ENCODE measurements around the gene ANKRD61.
"Not testable (repeated sequence)": the region's sequence is repeated elsewhere in the genome, so short reads cannot be mapped to it uniquely, and the experiment has no call there.

Gene ANKRD61

DNA sequence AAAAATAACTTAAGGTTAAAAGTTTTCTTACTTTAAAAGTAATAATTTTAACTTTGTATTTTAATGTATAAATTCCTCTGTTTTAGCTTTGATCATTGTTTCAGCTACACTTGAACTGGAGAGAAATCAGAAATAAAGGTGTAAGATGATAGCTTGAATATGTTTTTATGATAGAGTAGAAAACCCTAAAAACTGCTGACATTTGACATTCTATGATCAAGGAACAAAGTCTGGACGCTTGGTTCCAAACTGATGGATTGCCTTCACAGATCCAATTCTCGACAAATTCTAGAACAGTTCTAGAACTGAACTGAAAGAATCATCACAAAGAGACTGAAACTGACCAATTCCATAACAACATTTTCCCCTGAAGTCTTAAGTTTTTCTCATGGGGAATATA, at the start of gene ANKRD61:
Gene ANKRD61, plus strand, starts transcription at position 389 of the 400 bp plus-strand sequence. Its CDS starts 0 bp downstream, at position 389.
- no peak for DNase-seq

- DNase-seq: not testable (repeated sequence)
Observed at GRCh38 chr7:5987061-5987460, 44.1 kb upstream of the ANKRD61 start.

DNA sequence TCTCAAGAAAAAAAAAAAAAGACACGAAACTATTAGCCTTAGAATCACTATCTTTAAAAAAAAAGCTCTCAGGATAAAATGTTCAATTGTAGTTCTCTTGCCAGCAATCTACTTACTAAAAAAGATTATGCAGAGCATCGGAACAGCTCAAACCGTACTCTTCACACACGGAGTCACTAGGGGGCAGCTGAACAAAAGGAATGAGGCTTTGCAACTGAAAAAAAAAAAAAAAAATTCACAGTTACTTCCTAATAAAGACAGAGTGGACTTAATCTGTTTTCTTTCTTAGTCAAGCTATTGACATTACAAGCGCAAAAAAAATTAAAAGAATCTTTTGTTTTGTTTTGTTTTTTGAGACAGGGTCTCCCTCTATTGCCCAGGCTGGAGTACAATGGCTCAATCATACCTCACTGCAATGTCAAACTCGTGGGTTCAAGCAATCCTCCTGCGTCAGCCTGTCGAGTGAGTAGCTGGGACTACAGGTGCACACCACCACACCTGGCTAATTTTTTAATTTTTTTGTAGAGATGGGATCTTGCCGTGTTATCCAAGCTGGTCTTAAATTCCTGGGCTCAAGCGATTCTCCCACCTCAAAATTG, 33.9 kb upstream of the ANKRD61 start:
- DNase-seq: peak; percentile 3

- DNase-seq: no peak
Observed at GRCh38 chr7:6007386-6007785, 23.8 kb upstream of the ANKRD61 start.

DNA sequence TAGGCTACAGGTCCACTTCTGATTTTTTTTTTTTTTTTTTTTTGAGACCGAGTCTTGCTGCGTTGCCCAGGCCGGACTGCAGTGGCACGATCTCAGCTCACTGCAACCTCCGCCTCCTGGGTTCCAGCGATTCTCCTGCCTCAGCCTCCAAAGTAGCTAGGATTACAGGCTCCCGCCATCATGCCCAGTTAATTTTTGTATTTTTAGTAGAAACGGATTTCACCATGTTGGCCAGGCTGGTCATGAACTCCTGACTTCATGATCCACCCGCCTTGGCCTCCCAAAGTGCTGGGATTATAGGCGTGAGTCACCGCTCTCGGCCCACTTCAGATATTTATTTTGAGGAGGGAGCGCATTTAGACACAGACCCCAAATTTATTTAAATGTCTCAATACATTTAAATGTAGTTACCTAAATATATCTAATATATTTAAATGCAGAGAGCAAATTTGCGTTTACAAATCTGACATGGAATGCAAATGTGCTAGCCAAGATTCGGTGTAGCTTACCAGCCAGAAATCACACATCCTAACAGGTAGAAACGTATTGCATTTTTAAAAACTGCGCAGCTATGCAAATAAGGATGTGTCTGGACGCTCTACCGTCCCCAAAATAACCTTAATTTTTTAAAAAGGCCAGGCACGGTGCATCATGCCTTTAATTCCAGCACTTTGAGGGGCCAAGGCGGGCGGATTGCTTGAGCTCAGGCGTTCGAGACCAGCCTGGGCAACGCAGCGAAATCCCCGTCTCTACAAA, 23.2 kb upstream of the ANKRD61 start:
- DNase-seq: not testable (repeated sequence)

GRCh38 chr7:6008668-6009611, 22.2 kb upstream of the ANKRD61 start, which contains the start of the genes AIMP2 and PMS2:
Gene AIMP2 (plus strand): TSS chr7:6009272. CDS start chr7:6009364, 92 bp downstream.
Gene PMS2 (minus strand): TSS chr7:6009049. CDS start chr7:6009019, 30 bp downstream.
- DNase-seq: peak; percentile 94

- DNase-seq: not testable (repeated sequence)
Observed at GRCh38 chr7:6010370-6010769, 20.8 kb upstream of the ANKRD61 start.

GRCh38 chr7:6011541-6011940, 19.6 kb upstream of the ANKRD61 start:
- no peak for DNase-seq

DNA sequence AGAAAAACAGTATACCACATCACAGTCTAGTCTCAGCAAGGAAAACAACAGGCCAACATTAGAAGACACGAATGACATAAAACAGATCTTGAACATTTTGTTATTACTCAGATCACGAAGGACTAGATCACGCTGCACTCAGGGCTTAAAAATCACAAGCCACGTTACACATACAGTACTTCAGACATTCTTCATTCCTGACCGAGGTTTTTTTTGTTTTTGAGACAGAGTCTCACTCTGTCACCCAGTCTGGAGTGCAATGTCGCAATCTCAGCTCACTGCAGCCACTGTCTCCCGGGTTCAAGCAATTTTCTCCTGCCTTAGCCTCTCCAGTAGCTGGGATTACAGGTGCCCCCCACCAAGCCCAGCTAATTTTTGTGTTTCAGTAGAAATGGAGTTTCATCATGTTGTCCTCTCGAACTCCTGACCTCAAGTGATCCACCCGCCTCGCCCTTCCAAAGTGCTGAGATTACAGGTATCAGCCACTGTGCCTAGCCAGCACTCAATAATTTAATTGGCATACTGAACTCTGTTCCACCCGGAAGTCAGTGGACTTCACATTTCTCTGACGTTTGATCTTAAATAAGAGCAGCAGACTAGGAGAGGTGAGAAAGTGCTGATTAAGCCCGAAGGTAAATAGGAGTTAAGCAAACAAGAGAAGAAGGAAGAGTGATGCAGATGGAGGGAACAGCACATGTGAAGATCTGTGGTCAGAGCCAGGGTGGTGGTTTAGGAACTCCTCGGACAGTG, 18.6 kb upstream of the ANKRD61 start:
- no peak for DNase-seq

GRCh38 chr7:6015917-6016652, 15.1 kb upstream of the ANKRD61 start:
- DNase-seq: no peak

DNA sequence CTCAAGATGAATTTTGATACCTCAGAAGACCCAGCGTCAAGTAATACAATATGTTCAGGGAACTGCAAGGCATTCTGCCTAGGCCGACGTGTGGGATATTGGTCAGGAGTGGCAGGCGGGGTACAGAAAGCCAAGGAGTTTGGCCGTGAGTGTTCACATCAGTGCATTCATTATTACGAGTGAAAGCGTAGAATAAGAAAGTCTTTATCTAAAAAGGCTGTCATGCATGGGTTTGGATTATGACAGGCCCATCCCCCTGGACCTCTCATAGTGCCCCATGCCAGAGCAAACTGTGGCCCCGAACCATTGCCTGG, 14.6 kb upstream of the ANKRD61 start:
- DNase-seq: no peak

- no peak for DNase-seq
Observed at GRCh38 chr7:6020371-6021286, 10.5 kb upstream of the ANKRD61 start.

- DNase-seq: no peak
Observed at GRCh38 chr7:6022707-6023106, 8.5 kb upstream of the ANKRD61 start.

DNA sequence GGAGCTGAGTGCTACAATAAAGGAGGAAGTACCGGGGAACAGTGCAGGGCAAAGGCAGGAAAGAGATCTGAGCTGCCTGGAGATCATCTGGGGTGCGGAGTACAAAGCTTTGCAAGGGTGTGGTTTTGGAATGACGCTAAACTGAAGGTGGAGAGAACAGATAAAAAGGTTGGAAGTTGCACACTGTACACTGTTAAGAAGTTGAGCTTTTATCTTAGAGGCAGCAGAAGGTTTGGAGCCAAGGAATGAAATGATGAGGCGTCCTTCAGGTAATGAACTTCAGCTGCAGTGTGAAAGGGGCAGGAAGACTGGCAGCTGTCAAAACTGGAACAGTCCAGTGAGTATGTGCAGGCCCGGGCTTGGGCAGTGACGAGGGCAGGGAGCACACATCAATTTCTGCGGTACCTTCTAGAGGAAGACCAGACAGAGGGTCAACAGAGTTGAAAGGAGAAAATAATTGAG, 7.2 kb upstream of the ANKRD61 start:
- no peak for DNase-seq

DNA sequence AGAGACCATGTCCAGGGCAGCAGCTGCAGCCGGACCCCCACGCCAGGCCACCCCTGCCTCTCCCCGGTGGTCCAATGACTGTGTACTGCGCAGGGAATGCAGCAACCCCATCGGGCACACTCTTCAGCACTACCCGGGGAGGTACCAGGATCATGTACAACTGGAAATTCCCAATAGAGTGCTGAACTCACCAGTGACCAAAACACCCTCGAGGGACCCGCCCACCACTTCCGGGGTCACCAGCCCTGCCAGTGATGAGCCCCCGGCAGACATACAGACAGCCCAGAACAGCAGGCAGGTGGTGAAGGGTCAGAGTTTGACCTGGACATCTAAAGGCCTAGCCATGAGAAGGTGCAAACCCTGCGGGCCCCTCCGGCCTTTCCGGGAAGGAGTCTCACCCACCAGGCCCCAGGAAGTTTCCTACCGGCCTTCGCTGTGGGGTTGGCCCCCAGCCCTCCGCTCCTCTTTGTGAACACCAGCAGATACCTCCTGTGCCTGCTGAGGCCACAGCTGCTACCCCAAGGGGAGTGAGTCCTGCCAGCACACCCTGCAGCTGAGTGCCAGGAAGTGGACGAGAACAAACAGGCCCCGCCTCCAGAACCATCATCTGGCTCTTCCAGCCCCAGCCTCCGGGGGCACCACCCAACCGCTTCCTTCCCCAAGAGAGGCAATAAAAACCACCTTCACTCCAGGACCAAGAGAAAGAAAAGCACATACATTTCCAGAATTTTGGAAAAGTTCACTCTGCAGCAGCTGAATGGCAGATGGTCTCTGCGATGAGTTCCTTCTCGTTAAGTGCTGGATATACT, 5.0 kb upstream of the ANKRD61 start:
- peak; percentile 14 for DNase-seq

GRCh38 chr7:6026820-6027311, 4.3 kb upstream of the ANKRD61 start:
- no peak for DNase-seq

GRCh38 chr7:6027806-6028365, 3.3 kb upstream of the ANKRD61 start:
- no peak for DNase-seq

DNA sequence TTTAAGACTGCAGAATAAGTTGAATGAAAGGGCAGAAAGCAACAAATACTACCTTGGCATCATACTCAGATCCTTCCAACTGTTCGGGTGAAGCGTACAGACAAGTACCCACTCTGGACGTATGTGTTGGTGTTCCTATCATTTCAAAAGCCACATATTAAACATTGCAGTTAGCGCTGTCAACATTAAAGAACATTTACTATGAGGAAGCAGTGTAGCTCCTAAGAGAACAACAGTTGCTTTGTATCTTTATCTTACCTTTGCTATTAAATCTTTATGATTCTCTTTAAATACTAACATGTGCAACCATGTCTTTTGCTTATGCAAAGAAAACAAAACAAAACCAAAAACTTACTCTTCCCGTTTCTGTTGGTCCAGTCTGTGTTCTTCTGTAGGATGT, 2.6 kb upstream of the ANKRD61 start:
- no peak for DNase-seq

- no peak for DNase-seq
Observed at GRCh38 chr7:6031567-6031966, 391 bp downstream of the ANKRD61 start.

Measured in GDM1 (cell line).